ENCODE measurements around the gene AJUBA. TPM values are rescaled to one million over a fixed set of nuclear protein-coding genes. Genes with fewer than 3 reads are reported as not detected.

AJUBA gene
- total and polyA plus RNA-seq, 8 donors: 37.9 to 51.9 (median 40.0) TPM

DNA sequence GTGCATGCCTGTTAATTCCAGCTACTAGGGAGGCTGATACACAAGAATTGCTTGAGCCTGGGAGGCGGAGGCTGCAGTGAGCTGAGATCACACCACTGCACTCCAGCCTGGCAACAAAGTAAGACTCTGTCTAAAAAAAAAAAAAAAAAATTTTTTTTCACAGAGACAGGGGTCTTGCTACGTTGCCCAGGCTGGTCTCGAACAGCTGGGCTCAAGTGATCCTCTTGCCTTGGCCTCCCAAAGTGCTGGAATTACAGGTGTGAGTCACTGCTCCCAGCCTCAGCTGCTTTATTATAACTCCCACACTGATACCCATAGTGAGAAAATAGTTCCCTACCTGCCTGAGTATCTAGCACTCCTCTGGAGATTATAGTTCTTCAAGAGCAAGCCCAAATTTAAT lies 36.7 kb downstream of the AJUBA start:
- Histone ChIP-seq H3K9me3 (no peaks in the 10 kb centered on the region), H3K4me3 (no peak overlapping the region), H3K27ac (no peak overlapping the region), H3K4me1 (no peaks in the 10 kb centered on the region), H3K27me3 (no peaks in the 10 kb centered on the region), H3K36me3 (peaks cover 0 to 63% of the 10 kb centered on the region in 2 donors)
- no peak for TF ChIP-seq CTCF (IDR thresholded peaks at IDR 0.05)
- no peak for DNase-seq
- no peak for ATAC-seq
- intact Hi-C loops (cut with DNase I): no loop called here

DNA sequence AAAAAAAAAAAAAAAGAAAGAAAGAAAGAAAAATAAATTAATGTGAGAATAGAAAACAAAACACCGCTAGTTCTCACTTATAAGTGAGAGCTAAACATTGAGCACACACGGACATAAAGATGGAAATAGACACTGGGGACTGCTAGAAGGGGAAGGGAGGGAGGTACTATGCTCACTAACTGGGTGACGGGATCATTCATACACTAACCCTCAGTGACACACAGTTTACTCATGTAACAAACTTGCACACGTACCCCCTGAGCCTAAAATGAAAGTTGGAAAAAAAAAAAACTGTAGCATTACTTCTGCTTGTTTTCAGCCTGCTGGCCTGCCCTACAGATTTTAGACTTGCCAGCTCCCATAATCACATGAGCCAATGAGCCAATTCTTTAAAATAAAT lies 42.7 kb downstream of the AJUBA start:
- DNase-seq (no peak), ATAC-seq (no peak)
- TF ChIP-seq CTCF (IDR thresholded peaks at IDR 0.05): no peak
- Histone ChIP-seq H3K4me1 (no peaks in the 10 kb centered on the region), H3K27me3 (no peaks in the 10 kb centered on the region), H3K36me3 (peaks cover 0 to 27% of the 10 kb centered on the region in 2 donors), H3K9me3 (no peaks in the 10 kb centered on the region), H3K4me3 (no peak overlapping the region), H3K27ac (no peak overlapping the region)
- intact Hi-C loops (cut with DNase I): no loop called here

DNA sequence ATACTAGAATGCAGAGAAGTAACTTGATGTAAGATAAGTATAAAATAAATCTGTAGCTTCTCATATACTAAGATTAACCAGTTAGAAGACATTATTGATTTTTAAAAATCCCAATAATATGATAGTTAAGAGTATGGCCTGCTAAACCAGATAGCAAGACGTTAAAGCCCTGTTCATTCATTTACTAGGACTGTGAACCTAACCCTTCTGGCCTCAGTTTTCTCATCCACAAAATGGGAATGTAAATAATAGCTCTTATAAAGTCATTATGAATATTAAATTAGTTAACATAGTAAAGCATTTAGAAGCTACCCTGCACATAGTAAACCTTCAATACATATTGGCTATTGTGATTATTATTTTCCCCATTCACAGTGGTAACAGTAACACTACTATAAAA lies 47.2 kb downstream of the AJUBA start:
- H3K27ac ChIP-seq: no peak overlapping the region
- intact Hi-C loops (cut with DNase I): no loop called here
- no peak for TF ChIP-seq CTCF (IDR thresholded peaks at IDR 0.05)
- peaks cover 0 to 22% of the 10 kb centered on the region in 2 donors for H3K36me3 ChIP-seq
- H3K4me3 ChIP-seq: no peak overlapping the region
- no peaks in the 10 kb centered on the region for H3K9me3 ChIP-seq
- H3K27me3 ChIP-seq: no peaks in the 10 kb centered on the region
- ATAC-seq (no peak), DNase-seq (no peak)
- H3K4me1 ChIP-seq: peaks cover 0 to 4% of the 10 kb centered on the region in 2 donors

- TF ChIP-seq CTCF (IDR thresholded peaks at IDR 0.05): no peak
- H3K27me3 ChIP-seq: no peaks in the 10 kb centered on the region
- intact Hi-C loops (cut with DNase I): no loop called here
- ATAC-seq (no peak), DNase-seq (peak in 1 of 4 donors; percentile 54)
- H3K9me3 ChIP-seq: no peaks in the 10 kb centered on the region
- H3K4me1 ChIP-seq: peaks cover 6 to 26% of the 10 kb centered on the region in 2 donors
- no peak overlapping the region for H3K4me3 ChIP-seq
- peaks cover 0 to 3% of the 10 kb centered on the region in 2 donors for H3K36me3 ChIP-seq
- no peak overlapping the region for H3K27ac ChIP-seq
Measured at GRCh38 chr14:22932146-22932545, 50.2 kb downstream of the AJUBA start.

DNA sequence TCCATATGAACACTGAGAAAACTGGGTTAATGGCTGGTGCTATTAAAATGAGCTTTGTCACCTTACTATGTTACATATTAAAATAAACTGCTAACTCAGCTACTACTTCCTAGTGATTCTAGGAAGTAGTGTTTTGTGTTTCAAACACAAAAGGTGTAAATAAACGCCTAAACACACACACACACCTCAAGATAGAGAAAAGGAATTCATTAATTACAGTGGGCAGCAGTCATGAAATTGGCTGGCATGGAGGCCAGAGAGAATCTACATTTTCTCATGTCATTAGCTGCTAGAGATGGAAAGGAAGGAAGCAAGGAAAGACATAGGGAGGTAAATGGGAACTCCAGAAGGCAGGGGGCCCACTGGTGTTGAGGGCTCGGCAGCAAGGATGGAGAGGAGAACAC lies 52.4 kb downstream of the AJUBA start:
- ATAC-seq (peak; percentile 4), DNase-seq (no peak)
- H3K27ac ChIP-seq: peak overlapping the region; percentile 83 to 85
- no peaks in the 10 kb centered on the region for H3K27me3 ChIP-seq
- H3K36me3 ChIP-seq: peaks cover 0 to 17% of the 10 kb centered on the region in 2 donors
- intact Hi-C loops (cut with DNase I): no loop called here
- H3K9me3 ChIP-seq: no peaks in the 10 kb centered on the region
- H3K4me1 ChIP-seq: peaks cover 6 to 37% of the 10 kb centered on the region in 2 donors
- no peak for TF ChIP-seq CTCF (IDR thresholded peaks at IDR 0.05)
- H3K4me3 ChIP-seq: peak overlapping the region; percentile 27 to 76
